DMS153 (cell line): ENCODE data around the gene DYNLT2.
"Not testable (repeated sequence)": the region's sequence is repeated elsewhere in the genome, so short reads cannot be mapped to it uniquely, and the experiment has no call there.

Experiments
- DNase-seq: peaks from one replicate; lab custom pipeline; 2025; lab: John Stamatoyannopoulos, UW

Gene DYNLT2

DNA sequence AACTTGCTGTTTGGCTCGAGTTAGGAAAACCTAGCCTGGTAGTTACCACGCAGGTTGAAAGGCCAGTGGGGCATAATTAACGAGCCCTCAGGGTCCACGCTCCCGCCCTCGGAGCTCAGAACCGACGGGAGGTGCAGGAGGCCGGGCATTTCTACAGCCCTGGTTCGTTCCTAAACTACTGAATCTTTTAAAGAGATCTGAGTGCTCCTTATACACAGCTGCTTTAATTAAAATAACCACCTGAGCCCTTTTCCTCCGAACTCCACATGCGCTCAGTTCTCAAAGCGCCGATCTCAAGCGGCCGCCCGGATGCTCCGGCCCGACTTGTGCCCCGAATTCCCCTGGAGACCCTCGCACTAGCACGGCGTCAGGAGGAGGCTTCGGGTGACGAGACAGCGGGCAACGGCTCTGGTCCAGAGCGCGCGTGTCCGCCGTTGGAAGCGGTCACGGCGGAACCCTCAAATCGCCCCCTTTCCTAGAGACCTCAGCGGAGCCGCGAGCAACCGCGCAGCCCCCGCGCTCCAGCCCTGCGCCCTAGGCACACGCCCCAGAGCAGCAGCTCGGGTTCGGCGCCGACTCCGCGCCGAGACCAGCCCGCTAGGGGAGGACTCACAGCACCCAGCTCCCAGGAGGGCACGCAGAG is 49.9 kb downstream of the DYNLT2 start:
- DNase-seq, result no peak

- no peak for DNase-seq
Measured at GRCh38 chr6:169700296-169700695, 51.1 kb downstream of the DYNLT2 start.

DNA sequence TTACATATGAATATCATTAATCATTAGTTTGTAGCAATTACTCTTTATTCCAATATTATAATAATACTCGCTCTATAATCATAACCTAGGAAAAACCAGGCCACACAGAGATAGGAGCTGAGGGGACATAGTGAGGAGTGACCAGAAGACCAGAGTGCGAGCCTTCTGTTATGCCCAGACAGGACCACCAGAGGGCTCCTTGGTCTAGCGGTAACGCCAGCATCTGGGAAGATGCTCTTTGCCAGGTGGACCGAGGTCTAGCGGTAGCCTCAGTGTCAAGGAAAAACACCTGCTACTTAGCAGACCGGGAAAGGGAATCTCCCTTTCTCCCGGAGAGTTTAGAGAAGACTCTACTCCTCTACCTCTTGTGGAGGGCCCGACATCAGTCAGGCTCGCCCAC is 54.3 kb downstream of the DYNLT2 start:
- DNase-seq, result not testable (repeated sequence)

- DNase-seq, result no peak
Measured at GRCh38 chr6:169695131-169695530, 56.2 kb downstream of the DYNLT2 start.

DNA sequence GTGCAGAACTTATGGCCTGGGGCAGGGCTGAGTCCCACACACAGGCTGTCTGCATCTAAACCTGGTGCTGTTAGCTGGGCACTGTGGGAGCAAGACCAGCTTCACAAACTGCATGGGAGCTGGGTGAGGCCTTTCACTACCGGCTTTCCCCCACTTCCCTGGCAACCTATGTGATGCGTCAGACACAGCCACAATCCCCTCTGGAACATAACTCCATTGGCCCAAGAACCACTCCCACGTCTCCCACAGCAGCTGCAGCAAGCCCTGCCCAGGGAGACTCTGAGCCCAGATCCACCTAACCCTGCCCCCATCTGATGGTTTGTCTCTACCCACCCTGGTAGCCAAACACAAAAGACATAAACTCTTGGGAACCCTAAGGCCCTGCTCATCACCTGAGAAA is 58.9 kb downstream of the DYNLT2 start:
- DNase-seq, result no peak

GRCh38 chr6:169691260-169691659 is 60.1 kb downstream of the DYNLT2 start:
- no peak for DNase-seq
